NCI-H2029 (cell line): Measurements from ENCODE around the gene MAN2B2.

Source experiments
- DNase-seq: peaks from one replicate; lab custom pipeline; 2025; lab: John Stamatoyannopoulos, UW

The MAN2B2 gene

GRCh38 chr4:6595897-6596537 lies 21.0 kb downstream of the MAN2B2 start:
- no peak for DNase-seq

DNA sequence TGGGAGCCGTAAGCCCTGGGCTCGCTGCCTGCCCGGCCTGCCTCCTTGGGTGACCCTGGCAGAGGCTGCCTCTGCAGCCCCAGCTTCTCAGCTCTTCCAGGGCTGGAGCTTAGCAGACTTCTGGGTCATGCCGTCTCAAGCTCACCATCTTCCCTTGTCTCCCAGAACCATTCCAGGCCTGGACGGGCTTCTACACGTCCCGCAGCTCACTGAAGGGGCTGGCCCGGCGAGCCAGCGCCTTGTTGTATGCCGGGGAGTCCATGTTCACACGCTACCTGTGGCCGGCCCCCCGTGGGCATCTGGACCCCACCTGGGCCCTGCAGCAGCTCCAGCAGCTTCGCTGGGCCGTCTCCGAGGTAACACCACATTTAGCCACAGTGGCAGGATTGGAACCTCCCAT lies 22.0 kb downstream of the MAN2B2 start:
- DNase-seq, result no peak

DNA sequence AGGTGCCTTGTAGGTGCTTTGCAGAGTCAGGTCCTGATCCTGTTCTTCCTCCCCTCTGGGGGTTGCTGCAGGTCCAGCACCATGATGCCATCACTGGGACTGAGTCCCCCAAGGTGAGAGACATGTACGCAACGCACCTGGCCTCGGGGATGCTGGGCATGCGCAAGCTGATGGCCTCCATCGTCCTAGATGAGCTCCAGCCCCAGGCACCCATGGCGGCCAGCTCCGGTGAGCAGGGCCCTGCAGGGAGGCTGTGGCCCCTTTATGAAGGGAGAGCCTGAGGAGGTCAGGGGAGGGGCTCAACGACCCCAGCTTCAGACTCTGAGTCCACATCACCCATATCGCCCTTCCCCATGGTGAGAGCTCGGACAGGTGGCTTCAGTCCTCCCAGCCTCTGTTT lies 23.1 kb downstream of the MAN2B2 start:
- no peak for DNase-seq

DNA sequence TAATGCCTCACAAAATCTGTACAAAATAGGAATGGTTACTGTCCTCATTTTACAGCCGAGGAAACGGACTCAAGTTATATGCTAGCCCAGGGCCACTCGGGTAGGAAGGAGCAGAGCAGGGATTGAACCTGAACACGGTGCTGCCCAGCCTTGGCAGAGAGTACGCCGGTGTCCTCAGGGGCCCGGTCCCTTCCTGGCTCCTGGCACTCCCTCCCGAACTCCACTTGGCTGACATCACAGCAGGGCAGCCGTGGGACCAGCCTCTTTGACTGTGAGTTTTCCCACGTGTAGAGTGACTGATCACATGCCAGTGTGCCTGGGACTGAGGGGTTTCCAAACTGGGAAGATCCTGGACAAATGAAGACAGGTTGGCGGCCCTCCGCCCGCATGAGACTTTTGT lies 23.7 kb downstream of the MAN2B2 start:
- no peak for DNase-seq

GRCh38 chr4:6601661-6602250 lies 26.8 kb downstream of the MAN2B2 start:
- DNase-seq, result no peak

- no peak for DNase-seq
These were observed 27.3 kb downstream of the MAN2B2 start for GRCh38 chr4:6602289-6602688.

DNA sequence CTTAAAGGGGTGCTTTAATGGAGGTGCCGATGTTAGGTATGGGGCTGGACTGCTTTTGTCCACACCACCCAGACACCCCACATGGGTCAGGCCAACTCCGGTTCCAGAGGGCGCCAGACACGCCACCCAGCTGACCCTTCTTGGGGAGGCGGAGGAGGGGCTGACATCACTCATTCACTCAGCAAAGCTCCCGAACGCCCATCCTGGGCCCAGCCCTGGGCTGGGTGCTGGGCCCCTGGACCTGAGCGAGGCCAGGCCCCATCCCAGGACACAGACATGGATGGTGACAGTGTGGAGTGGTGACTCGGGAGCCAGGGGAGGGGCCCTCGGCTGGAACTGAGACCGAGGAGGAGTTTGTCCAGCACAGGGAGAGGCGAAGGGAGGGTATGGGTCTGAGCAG lies 28.1 kb downstream of the MAN2B2 start:
- no peak for DNase-seq

DNA sequence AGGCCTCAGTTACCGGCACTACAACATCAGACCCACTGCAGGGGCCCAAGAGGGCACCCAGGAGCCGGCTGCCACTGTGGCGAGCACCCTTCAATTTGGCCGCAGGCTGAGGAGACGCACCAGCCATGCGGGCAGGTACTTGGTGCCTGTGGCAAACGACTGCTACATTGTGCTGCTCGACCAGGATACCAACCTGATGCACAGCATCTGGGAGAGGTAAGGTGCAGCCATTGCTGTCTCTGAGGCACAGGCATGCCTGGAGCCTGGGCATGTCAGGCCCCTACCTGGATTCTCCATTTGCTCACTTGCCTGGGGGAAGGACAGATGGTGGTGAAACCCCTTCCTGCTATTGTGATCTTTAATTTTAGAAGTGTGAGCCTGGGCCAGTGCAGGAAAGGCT lies 30.1 kb downstream of the MAN2B2 start:
- no peak for DNase-seq

GRCh38 chr4:6605605-6606004 lies 30.6 kb downstream of the MAN2B2 start:
- DNase-seq, result no peak

GRCh38 chr4:6606465-6607235 lies 31.7 kb downstream of the MAN2B2 start:
- DNase-seq, result no peak

DNA sequence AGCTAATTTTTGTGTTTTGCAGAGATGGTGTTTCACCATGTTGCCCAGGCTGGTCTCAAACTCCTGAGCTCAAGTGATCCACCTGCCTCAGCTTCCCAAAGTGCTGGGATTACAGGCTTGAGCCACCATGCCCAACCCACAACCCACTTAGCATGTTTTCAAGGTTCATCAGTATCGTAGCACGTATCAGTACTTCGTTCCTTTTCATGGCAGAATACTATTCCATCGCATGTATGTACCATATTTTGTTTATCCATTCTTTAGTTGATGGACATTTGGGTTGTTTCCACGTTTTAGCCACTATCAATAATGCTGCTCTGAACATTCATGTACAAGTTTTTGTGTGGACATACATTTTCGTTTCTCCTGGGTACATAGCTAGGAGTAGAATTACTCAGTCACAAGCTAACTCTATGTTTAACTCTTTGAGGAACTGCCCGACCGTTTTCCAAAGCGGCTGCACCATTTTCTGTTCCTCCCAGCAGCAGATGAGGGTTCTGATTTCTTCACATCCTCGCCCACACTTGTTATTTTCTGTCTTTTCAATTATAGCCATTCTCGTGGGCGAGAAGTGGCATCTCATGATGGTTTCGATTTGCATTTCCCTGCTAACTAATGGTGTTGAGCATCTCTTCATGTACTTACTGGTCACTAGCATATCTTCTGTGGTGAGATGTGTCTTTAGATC lies 32.5 kb downstream of the MAN2B2 start:
- no peak for DNase-seq

DNA sequence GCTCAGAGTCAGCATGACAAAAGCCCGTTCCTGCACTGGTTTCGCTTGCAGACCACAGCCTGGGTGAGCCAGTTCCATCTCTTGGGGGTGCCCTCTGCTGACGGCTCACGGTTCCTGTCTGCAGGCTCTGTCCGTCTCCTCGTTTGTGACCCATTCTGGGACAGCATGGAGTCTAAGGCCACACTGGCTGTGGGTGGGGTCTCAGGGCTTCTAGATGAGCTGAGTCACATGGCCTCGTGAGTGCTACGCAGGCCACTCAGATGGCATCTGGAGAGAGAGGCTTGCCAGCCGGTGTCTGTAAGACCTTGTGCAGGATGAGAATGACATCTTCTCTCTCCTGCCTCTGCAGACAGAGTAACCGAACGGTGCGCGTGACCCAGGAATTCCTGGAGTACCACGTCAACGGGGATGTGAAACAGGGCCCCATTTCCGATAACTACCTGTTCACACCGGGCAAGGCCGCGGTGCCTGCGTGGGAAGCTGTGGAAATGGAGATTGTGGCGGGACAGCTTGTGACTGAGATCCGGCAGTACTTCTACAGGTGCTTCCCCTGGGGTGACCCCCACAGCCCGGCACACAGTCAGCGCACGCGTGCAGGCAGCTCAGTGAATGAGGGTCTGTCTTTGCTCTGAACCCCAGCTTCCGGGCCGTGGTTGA lies 33.9 kb downstream of the MAN2B2 start:
- no peak for DNase-seq

GRCh38 chr4:6609415-6610079 lies 34.6 kb downstream of the MAN2B2 start:
- DNase-seq, result no peak

DNA sequence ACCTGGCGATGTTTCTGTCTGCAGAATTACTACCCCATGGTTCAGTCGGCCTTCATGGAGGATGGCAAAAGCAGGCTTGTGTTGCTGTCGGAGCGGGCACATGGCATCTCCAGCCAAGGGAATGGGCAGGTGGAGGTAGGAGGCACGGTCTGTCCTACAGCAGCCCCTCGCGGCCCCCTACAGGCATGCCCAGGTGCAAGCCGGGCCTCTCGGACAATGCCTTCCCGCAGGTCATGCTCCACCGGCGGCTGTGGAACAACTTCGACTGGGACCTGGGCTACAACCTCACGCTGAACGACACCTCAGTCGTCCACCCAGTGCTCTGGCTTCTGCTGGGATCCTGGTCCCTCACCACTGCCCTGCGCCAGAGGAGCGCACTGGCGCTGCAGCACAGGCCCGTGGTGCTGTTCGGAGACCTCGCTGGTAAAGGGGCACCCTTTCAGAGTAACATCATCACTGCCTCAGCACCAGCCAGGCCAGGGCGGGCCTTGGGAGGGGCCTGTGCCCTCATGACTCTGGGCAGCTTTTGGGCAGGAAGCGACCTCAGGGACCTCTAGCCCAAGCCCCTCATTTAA lies 36.0 kb downstream of the MAN2B2 start:
- DNase-seq, result no peak

DNA sequence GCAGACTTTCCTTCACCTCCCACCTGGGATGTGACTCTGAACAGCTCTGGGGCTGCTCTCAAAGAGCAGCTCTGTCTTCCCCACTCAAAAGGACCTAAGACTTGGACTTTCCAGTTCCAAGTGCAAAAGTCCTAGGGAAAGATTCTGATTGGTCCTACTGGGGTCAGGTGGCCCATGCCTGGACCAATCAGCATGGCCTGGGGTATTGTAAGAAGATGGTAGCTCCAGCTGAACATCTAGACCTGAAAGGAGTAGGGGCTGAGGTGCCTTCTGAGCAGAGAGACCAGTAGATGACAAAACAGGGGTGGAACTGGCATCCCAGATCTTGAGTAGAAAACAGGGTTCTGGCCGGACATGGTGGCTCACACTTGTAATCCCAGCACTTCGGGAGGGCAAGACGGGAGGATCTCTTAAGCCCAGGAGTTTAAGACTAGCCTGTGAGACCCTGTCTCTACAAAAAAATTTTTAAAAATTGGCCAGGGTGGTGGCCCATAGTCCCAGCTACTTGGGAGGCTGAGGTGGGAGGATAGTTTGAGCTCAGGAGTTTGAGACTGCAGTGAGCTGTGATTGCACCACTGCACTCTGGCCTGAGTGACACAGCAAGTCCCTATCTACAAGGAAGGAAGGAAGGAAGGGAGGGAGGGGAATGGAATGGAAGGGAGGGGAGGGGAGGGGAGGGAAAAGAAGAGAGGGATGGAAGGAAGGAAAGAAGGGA lies 38.1 kb downstream of the MAN2B2 start:
- no peak for DNase-seq

- no peak for DNase-seq
These were observed 39.0 kb downstream of the MAN2B2 start for GRCh38 chr4:6613676-6614651.

- no peak for DNase-seq
These were observed 39.8 kb downstream of the MAN2B2 start for GRCh38 chr4:6614701-6615230.

GRCh38 chr4:6616087-6616995 lies 41.4 kb downstream of the MAN2B2 start:
- no peak for DNase-seq
